ENCODE results near the gene RBMS1.

Gene RBMS1

GRCh38 chr2:160380000-160380570, 113.5 kb downstream of the RBMS1 start:
- no peaks in the 10 kb centered on the region for H3K9me3 ChIP-seq (ENCODE audit: control insufficient read depth in 2 of 2, low read length in 2 of 2)
- no peaks in the 10 kb centered on the region for H3K36me3 ChIP-seq (ENCODE audit: control insufficient read depth in 2 of 2, insufficient read depth in 2 of 2, low read length in 2 of 2)
- H3K9ac ChIP-seq (ENCODE audit: low read length in 2 of 2), result no peak overlapping the region
- H3K4me3 ChIP-seq (ENCODE audit: low read length in 2 of 2), result no peak overlapping the region
- H3K27ac ChIP-seq (ENCODE audit: low read length), result no peak overlapping the region
- H3K27me3 ChIP-seq (ENCODE audit: control insufficient read depth in 1 of 2, insufficient read depth in 2 of 2, low read length in 2 of 2), result no peaks in the 10 kb centered on the region
- peaks cover 29% of the 10 kb centered on the region for H3K4me1 ChIP-seq (ENCODE audit: control insufficient read depth, insufficient read depth, low read length)

- Histone ChIP-seq H3K27me3 (ENCODE audit: control insufficient read depth in 1 of 2, insufficient read depth in 2 of 2, low read length in 2 of 2) (no peaks in the 10 kb centered on the region), H3K9me3 (ENCODE audit: control insufficient read depth in 2 of 2, low read length in 2 of 2) (no peaks in the 10 kb centered on the region), H3K4me3 (ENCODE audit: low read length in 2 of 2) (peak overlapping the region in 1 of 2 donors; percentile 24), H3K4me1 (ENCODE audit: control insufficient read depth, insufficient read depth, low read length) (peaks cover 31% of the 10 kb centered on the region), H3K27ac (ENCODE audit: low read length) (peak overlapping the region; percentile 19), H3K9ac (ENCODE audit: low read length in 2 of 2) (no peak overlapping the region), H3K36me3 (ENCODE audit: control insufficient read depth in 2 of 2, insufficient read depth in 2 of 2, low read length in 2 of 2) (no peaks in the 10 kb centered on the region)
Measured at GRCh38 chr2:160379399-160379798, 114.2 kb downstream of the RBMS1 start.

DNA sequence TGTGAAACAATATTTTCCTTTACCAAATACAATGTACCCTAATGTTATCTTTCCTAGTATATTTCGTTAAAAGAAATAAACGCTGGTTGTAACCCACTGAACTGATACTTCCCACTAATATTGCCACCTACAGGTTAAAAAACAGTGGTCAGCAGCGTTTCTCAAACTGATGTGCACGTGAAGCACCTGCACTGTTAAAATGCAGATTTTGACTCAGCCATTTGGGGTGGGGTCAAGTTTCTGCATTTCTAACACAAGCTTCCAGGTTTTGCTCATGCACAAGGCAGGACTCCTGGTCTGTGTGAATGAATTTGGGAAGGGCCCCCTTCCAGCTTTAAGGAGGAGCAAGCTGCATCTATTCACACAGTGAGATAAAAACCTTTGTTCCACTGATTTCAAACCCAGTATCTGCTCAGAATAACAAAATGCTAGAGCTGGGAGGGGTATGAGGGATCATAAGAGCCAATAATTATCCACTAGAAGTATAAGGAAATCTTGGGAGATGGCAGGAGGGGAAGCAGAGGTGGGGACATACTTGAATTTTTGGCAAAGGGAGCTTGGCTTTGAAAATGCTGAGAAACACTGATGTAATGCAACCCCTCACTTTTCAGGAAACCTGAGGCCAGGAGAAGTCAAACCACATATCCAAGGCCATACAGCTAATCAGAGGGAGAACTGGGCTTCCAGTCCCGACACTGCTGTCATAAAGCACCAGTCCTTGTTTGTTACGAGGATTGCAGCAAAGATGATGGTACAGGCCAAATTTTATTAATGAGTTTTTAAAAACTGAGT, 116.2 kb downstream of the RBMS1 start:
- Histone ChIP-seq H3K9me3 (ENCODE audit: control insufficient read depth in 2 of 2, low read length in 2 of 2) (no peaks in the 10 kb centered on the region), H3K27ac (ENCODE audit: low read length) (peak overlapping the region; percentile 12), H3K4me3 (ENCODE audit: low read length in 2 of 2) (no peak overlapping the region), H3K4me1 (ENCODE audit: control insufficient read depth, insufficient read depth, low read length) (peaks cover 46% of the 10 kb centered on the region), H3K36me3 (ENCODE audit: control insufficient read depth in 2 of 2, insufficient read depth in 2 of 2, low read length in 2 of 2) (no peaks in the 10 kb centered on the region), H3K27me3 (ENCODE audit: control insufficient read depth in 1 of 2, insufficient read depth in 2 of 2, low read length in 2 of 2) (no peaks in the 10 kb centered on the region), H3K9ac (ENCODE audit: low read length in 2 of 2) (no peak overlapping the region)

DNA sequence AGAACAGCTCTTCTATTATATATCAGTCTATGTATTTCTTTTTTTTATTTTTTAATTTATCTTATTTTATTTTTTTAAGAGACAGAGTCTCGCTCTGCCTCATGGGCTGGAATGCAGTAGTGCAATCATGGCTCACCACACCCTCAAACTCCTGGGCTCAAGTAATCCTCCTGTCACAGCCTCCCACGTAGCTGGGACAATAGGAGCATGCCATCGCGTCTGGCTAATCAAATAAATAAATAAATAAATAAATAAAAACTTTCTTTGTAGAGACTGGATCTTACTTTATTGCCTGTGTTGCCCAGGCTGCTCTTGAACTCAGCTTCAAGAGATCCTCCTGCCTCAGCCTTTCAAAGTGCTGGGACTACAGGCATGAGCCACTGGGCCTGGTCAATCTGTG, 117.0 kb downstream of the RBMS1 start:
- H3K27ac ChIP-seq (ENCODE audit: low read length), result no peak overlapping the region
- H3K4me1 ChIP-seq (ENCODE audit: control insufficient read depth, insufficient read depth, low read length), result peaks cover 53% of the 10 kb centered on the region
- H3K27me3 ChIP-seq (ENCODE audit: control insufficient read depth in 1 of 2, insufficient read depth in 2 of 2, low read length in 2 of 2), result no peaks in the 10 kb centered on the region
- H3K9me3 ChIP-seq (ENCODE audit: control insufficient read depth in 2 of 2, low read length in 2 of 2), result no peaks in the 10 kb centered on the region
- H3K36me3 ChIP-seq (ENCODE audit: control insufficient read depth in 2 of 2, insufficient read depth in 2 of 2, low read length in 2 of 2), result no peaks in the 10 kb centered on the region
- no peak overlapping the region for H3K4me3 ChIP-seq (ENCODE audit: low read length in 2 of 2)
- no peak overlapping the region for H3K9ac ChIP-seq (ENCODE audit: low read length in 2 of 2)

DNA sequence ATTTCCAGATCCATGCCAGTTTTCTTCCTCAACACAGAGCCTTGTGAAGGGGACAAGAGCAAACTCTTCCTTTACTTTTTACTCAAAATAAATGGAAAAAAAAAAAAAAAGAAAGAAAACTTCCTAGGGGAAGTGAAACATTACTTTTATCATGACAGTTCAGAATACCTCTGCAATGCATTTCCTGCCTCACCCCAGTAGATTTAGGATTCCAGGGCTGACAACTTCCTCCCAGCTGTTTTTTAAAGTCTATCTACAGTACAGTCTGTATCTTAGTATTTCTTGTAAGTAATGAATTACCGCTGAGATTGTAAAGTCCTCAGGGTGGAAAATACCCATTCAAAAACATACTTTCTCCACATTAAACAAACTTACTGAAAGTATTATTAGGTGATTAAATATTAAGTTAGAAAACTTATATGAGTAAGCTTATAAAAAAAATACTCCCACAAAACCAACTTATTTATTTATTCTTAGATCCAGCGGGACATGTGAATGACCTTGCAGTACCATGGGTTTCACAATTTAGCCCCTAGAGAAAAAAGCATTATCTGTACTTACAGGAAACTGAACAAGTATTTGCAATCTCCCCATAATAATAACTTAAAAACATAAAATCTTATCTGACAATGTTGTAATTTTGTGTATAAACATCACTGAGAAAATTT, 117.7 kb downstream of the RBMS1 start:
- no peak overlapping the region for H3K4me3 ChIP-seq (ENCODE audit: low read length in 2 of 2)
- H3K9me3 ChIP-seq (ENCODE audit: control insufficient read depth in 2 of 2, low read length in 2 of 2), result no peaks in the 10 kb centered on the region
- H3K27me3 ChIP-seq (ENCODE audit: control insufficient read depth in 1 of 2, insufficient read depth in 2 of 2, low read length in 2 of 2), result no peaks in the 10 kb centered on the region
- H3K9ac ChIP-seq (ENCODE audit: low read length in 2 of 2), result no peak overlapping the region
- no peak overlapping the region for H3K27ac ChIP-seq (ENCODE audit: low read length)
- peaks cover 56% of the 10 kb centered on the region for H3K4me1 ChIP-seq (ENCODE audit: control insufficient read depth, insufficient read depth, low read length)
- H3K36me3 ChIP-seq (ENCODE audit: control insufficient read depth in 2 of 2, insufficient read depth in 2 of 2, low read length in 2 of 2), result no peaks in the 10 kb centered on the region

DNA sequence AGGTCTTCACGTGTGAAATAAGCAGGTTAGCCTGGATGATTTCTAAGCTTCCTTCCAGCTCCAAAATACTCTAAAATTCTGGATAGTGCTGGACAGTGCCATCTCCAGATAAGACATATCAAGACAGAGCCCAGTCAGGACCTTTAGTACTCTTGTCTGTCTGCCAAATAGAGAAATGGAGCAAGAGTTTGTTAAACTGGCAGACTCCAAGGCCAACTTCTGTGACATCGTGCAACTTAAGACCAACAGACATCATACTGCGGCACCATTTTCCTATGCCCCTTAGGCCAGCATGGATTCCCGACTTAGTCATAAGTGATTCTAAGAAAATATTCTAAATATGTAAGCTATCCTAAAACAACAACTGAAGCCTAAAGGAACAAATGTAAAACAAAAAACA, 118.6 kb downstream of the RBMS1 start:
- Histone ChIP-seq H3K27me3 (ENCODE audit: control insufficient read depth in 1 of 2, insufficient read depth in 2 of 2, low read length in 2 of 2) (no peaks in the 10 kb centered on the region), H3K27ac (ENCODE audit: low read length) (no peak overlapping the region), H3K36me3 (ENCODE audit: control insufficient read depth in 2 of 2, insufficient read depth in 2 of 2, low read length in 2 of 2) (no peaks in the 10 kb centered on the region), H3K4me1 (ENCODE audit: control insufficient read depth, insufficient read depth, low read length) (peaks cover 54% of the 10 kb centered on the region), H3K9me3 (ENCODE audit: control insufficient read depth in 2 of 2, low read length in 2 of 2) (no peaks in the 10 kb centered on the region), H3K4me3 (ENCODE audit: low read length in 2 of 2) (no peak overlapping the region), H3K9ac (ENCODE audit: low read length in 2 of 2) (no peak overlapping the region)

GRCh38 chr2:160373666-160374065, 119.9 kb downstream of the RBMS1 start:
- Histone ChIP-seq H3K9ac (ENCODE audit: low read length in 2 of 2) (no peak overlapping the region), H3K27ac (ENCODE audit: low read length) (no peak overlapping the region), H3K4me1 (ENCODE audit: control insufficient read depth, insufficient read depth, low read length) (peaks cover 53% of the 10 kb centered on the region), H3K9me3 (ENCODE audit: control insufficient read depth in 2 of 2, low read length in 2 of 2) (no peaks in the 10 kb centered on the region), H3K27me3 (ENCODE audit: control insufficient read depth in 1 of 2, insufficient read depth in 2 of 2, low read length in 2 of 2) (no peaks in the 10 kb centered on the region), H3K36me3 (ENCODE audit: control insufficient read depth in 2 of 2, insufficient read depth in 2 of 2, low read length in 2 of 2) (no peaks in the 10 kb centered on the region), H3K4me3 (ENCODE audit: low read length in 2 of 2) (no peak overlapping the region)

- Histone ChIP-seq H3K9ac (ENCODE audit: low read length in 2 of 2) (no peak overlapping the region), H3K36me3 (ENCODE audit: control insufficient read depth in 2 of 2, insufficient read depth in 2 of 2, low read length in 2 of 2) (no peaks in the 10 kb centered on the region), H3K9me3 (ENCODE audit: control insufficient read depth in 2 of 2, low read length in 2 of 2) (no peaks in the 10 kb centered on the region), H3K27ac (ENCODE audit: low read length) (no peak overlapping the region), H3K4me1 (ENCODE audit: control insufficient read depth, insufficient read depth, low read length) (peaks cover 55% of the 10 kb centered on the region), H3K27me3 (ENCODE audit: control insufficient read depth in 1 of 2, insufficient read depth in 2 of 2, low read length in 2 of 2) (no peaks in the 10 kb centered on the region), H3K4me3 (ENCODE audit: low read length in 2 of 2) (no peak overlapping the region)
Measured at GRCh38 chr2:160373263-160373662, 120.3 kb downstream of the RBMS1 start.

GRCh38 chr2:160372585-160372984, 121.0 kb downstream of the RBMS1 start:
- Histone ChIP-seq H3K4me3 (ENCODE audit: low read length in 2 of 2) (no peak overlapping the region), H3K36me3 (ENCODE audit: control insufficient read depth in 2 of 2, insufficient read depth in 2 of 2, low read length in 2 of 2) (no peaks in the 10 kb centered on the region), H3K4me1 (ENCODE audit: control insufficient read depth, insufficient read depth, low read length) (peaks cover 55% of the 10 kb centered on the region), H3K27ac (ENCODE audit: low read length) (no peak overlapping the region), H3K9me3 (ENCODE audit: control insufficient read depth in 2 of 2, low read length in 2 of 2) (no peaks in the 10 kb centered on the region), H3K27me3 (ENCODE audit: control insufficient read depth in 1 of 2, insufficient read depth in 2 of 2, low read length in 2 of 2) (no peaks in the 10 kb centered on the region), H3K9ac (ENCODE audit: low read length in 2 of 2) (no peak overlapping the region)

DNA sequence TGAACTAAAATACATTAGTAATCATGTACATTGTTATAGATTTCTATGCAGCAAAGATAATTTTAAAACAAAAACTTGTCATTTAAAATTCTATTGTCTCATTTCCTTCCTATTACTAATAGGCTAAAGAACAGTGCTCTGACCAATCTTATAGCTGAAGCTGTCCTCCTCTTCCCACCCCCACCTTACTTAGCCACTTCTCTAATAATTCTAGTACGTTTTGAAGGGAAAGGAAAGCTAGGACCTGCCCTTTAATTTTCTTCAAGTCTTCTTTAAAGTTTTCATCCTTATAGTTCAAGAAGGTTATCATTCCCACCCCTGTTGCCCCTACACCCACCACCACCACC, 121.6 kb downstream of the RBMS1 start:
- Histone ChIP-seq H3K36me3 (ENCODE audit: control insufficient read depth in 2 of 2, insufficient read depth in 2 of 2, low read length in 2 of 2) (no peaks in the 10 kb centered on the region), H3K9me3 (ENCODE audit: control insufficient read depth in 2 of 2, low read length in 2 of 2) (no peaks in the 10 kb centered on the region), H3K4me3 (ENCODE audit: low read length in 2 of 2) (no peak overlapping the region), H3K27ac (ENCODE audit: low read length) (no peak overlapping the region), H3K9ac (ENCODE audit: low read length in 2 of 2) (no peak overlapping the region), H3K27me3 (ENCODE audit: control insufficient read depth in 1 of 2, insufficient read depth in 2 of 2, low read length in 2 of 2) (no peaks in the 10 kb centered on the region), H3K4me1 (ENCODE audit: control insufficient read depth, insufficient read depth, low read length) (peaks cover 51% of the 10 kb centered on the region)
